HG02885 (cell line): ENCODE measurements around the gene MS4A4A.
A peak's percentile ranks its signal among the peaks of the same experiment; 100 is the strongest.
"Not testable (repeated sequence)": the region's sequence is repeated elsewhere in the genome, so short reads cannot be mapped to it uniquely, and the experiment has no call there.

ENCODE experiments used
- ATAC-seq: cut with Tn5 transposase; IDR thresholded peaks from one replicate; pipeline ENCODE4 v1.9.1; 2021; ENCODE audit warnings: mild to moderate bottlenecking; ENCODE audit not compliant: unreplicated experiment, poor library complexity

Gene MS4A4A

GRCh38 chr11:60280412-60280811, at the start of gene MS4A4A:
MS4A4A (plus strand) TSS chr11:60280666; CDS start chr11:60280676, 10 bp downstream.
- peak; percentile 56 for ATAC-seq

DNA sequence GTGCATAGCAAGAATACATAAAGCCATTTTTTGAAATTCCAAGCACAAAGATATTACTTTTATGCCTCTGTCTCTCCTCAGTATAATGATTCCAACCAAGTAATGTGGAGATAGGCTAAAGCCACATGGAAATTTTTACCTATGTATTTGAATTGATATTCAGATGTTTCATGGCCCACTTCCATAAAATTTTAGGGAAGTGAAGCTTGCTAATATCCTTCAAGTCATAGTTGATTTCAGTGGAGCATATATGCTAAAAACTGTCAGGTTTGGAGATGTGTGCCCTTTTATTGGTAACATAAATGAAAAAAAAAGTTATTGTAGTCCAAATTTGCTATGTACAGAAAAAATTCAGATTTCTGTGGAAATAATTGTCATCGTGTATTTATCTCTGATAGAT, 49.8 kb upstream of the MS4A4A start:
- ATAC-seq: no peak

DNA sequence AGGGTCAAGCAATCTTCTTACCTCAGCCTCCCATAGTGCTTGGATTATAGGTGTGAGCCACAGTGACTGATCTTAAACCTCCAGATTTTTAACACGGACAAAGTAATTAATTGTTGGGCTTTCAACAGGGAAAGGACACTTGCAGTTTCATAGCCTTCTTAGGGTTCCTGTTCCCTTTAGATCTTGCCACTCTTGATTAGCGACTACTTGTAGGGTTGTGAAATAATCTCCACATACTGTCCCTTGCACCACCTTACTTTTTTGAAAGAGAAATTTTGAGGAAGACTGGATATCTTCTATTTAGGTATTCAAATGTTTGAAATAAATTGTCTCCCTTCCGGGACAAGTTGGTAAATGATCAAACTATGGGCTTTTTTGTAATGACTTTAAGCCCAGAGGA, 45.1 kb upstream of the MS4A4A start:
- ATAC-seq: no peak

DNA sequence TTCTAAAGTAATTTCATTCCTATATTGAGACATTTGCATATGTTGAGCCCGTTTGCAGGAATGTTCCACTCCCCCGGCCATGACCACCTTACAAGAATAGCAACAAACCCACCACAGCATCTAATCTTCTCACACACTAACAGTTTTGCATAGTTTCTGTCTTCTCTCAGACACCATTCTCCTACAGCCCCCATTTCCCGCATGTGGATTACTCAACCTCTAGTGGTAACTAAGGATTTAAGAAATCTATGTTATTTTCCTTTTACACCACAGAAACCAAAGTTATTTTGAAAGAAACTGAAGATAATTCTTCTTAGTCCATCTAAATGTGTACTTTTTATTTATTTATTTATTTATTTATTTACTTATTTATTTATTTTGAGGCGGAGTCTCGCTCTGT, 39.8 kb upstream of the MS4A4A start:
- no peak for ATAC-seq

GRCh38 chr11:60241786-60242185, 38.7 kb upstream of the MS4A4A start:
- no peak for ATAC-seq

- ATAC-seq: no peak
Measured at GRCh38 chr11:60242740-60243239, 37.7 kb upstream of the MS4A4A start, which contains the start of gene MS4A4E. MS4A4E (minus strand) TSS chr11:60243137; CDS start chr11:60230055, 13,082 bp downstream.

- ATAC-seq: peak; percentile 72
Measured at GRCh38 chr11:60251485-60252212, 28.8 kb upstream of the MS4A4A start.

DNA sequence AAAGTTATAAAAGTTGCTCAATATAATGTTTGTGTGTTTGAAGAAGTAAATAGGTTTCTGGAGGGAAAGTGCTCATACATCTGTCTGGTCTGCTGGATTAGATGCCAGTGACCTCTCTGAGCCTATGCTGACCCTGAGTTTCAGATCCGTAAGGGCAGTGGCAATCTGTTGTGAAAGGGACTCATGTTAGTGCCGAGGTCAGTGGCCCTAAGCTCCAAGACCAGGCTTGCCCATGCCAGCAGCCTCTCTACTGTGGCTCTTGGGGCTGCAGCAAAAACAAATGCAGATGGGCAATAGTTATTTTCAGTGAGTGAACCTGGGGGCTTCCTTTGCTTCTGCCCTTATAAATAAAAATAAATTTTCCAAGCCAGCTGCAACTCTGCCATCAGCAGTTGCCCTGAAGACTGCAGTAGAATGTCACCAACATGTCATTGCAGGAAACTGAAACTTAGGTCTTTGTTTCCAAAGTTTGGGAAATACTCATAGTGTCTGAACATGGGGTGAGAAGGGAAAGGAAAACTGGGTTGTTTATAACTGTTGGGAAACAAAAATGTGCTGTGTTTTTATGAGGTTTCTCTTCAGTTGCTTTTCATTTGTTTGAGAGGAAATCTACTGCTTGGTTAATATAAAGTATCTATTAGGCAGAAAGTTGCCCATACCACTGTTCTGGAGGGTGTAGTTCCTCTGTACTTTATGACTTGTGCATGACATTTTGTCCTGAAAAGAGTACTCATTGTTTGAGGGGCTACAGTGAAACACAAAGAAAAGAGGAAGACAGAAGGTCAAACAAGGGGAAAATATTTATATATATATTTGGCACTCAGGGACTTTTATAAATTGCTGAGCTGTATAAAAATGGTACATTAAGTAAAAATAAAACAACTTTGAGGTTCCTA, 28.0 kb upstream of the MS4A4A start:
- no peak for ATAC-seq

DNA sequence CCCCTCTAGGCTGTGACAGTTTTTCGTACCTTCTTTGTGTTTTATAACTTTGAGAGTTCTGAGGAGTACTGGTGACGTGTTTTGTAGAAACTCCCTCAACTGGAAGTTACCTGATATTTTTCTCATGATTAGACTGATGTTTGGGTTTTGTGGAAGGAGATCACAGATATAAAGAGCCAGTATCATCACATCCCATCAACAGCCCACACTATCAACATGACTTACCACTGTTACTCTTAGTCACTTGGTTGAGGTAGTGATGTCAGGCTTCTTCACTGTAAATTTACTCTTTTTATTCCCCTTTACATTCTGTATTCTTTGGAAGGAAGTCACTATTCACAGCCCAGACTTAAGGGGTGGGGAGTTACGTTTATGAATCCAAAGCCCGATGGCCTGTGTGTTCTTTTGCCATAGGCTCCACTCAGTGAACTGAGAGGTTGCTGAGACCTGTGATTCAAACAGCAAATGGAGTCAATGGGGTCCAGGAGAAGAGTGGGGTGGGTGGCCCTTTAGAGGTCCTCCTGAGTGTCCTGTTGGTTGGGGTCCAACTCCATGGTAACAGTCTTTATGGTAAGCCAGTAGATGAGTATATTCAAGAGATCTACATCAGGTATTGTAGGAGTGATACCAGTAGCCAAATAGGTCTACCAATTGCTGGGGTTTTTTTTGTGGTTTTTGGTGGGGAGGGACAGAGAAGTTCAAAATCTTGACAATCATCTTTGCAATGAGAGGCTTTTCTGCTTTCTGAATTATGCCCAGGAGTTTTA, 22.3 kb upstream of the MS4A4A start:
- no peak for ATAC-seq

DNA sequence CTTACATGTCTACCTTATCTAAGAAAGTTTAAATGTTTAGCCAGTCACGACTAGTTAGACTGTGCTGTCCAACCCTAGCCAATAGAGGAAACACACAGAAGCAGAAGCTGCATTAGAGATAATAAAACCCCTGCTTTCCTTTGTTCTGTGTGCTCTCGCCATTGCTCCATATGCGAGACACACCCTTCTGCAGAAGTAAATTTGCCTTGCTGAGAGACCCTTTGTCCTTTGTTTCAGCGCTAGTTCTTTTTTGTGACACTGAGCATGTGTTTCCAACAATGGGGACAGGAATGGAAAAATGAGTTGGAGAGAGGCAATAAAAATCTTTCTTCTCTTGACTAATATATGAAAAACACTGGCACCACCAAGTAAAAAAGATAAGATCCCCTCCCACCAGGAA, 19.5 kb upstream of the MS4A4A start:
- no peak for ATAC-seq

DNA sequence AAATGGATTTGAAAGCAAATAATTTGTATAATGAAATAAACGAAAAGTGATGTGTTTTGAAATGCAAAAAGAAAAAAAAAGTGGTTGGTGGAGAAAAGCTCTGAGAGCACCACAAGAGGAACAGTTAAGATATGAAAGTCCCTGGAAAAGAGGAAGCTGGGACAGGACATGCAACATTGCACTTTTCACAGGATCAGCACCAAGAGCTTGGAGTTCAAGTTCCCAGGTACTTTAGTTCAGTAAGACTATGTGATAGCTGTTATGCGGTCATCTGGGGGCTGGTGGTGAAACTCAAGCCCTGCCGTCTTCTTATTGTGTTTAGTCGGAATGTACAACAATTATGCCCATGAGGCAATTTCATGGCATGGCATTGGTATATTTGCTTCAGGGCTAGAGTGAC, 17.1 kb upstream of the MS4A4A start:
- no peak for ATAC-seq

DNA sequence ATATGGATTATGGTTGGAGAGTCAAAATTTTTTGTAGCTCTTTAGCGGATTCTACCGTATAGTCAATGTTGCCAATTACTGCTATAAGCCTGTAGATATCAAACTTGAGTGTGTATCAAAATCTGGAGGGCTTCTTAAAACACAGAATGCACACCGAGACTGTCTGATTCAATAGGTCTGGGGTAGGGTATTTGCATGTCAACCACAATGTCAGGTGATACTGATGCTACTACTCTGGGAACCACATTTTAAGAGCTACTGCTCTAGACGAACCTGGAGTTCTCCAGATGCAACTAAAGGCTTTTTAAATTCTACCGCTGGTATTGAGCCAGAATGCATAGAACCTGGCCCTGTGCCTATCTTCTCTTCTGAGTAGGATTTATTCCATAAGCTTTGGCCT, 15.8 kb upstream of the MS4A4A start:
- no peak for ATAC-seq

GRCh38 chr11:60265373-60266214, 14.9 kb upstream of the MS4A4A start:
- ATAC-seq: peak; percentile 54

DNA sequence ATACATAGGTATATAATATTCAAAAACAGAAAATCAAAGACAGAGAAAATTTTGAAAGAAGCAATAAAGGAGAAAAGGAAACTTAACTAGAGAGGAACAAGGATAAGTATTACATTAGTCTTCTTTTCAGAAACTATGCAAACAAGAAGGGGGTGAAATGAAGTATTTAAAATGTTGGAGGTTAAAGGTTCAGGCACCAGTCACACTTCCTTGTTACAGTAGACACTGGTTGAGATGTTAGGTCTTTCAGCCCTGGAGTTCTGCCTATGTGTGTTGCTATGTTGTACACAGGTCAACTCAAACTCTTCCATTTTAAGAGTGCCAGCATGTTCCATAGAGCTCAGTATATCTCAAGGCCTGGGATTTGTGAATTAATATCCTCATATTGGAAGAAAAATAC, 6.0 kb upstream of the MS4A4A start:
- no peak for ATAC-seq

GRCh38 chr11:60281485-60281884, 1.0 kb downstream of the MS4A4A start:
- no peak for ATAC-seq

GRCh38 chr11:60282286-60282685, 1.8 kb downstream of the MS4A4A start:
- no peak for ATAC-seq

DNA sequence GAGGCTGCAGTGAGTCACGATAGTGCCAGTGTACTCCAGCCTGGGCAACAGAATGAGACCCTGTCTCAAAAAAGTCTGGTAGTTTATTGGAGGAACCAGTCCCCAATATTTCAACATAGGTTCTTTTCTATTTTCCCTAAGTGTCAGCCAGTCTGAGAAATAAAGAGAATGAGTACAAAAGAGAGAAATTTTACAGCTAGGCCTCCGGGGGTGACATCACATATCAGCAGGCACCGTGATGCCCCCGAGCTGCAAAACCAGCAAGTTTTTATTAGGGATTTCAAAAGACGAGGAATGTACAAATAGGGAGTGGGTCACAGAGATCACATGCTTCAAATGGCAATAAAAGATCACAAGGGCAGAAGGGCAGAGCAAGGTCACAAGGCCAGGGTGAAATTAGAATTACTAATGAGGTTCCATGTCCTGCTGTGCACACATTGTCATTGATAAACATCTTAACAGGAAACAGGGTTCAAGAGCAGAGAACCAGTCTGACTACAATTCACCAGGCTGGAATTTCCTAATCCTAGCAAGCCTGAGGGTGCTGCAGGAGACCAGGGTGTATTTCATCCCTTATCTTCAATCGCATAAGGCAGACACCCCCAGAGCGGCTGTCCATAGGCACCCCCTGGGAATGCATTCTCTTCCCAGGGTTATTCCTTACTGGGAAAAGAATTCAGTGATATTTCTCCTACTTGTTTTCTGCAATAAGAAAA, 5.1 kb downstream of the MS4A4A start:
- ATAC-seq: not testable (repeated sequence)

DNA sequence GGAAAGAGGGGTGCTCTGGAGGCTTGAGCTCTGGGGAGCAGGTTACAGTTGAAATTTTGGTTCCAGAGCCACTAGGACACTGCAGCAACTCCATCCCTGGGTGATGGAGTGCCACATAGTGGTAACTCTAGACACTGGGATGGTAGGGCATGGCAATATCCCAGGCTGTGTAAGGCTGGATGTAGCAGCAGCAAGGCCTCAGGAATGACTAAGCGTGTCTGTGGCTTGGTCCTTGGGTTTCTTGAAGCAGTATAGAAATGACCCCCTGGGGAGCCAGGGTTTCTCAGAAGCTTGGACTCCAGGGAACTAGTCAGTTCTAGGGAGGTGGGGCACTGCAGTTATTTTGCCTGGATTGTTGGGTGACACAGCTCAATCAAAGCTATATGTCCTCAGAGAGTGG, 8.1 kb downstream of the MS4A4A start:
- no peak for ATAC-seq

GRCh38 chr11:60292145-60292544, 11.7 kb downstream of the MS4A4A start:
- no peak for ATAC-seq
